ENCODE measurements around the gene XRCC6.

Gene XRCC6

DNA sequence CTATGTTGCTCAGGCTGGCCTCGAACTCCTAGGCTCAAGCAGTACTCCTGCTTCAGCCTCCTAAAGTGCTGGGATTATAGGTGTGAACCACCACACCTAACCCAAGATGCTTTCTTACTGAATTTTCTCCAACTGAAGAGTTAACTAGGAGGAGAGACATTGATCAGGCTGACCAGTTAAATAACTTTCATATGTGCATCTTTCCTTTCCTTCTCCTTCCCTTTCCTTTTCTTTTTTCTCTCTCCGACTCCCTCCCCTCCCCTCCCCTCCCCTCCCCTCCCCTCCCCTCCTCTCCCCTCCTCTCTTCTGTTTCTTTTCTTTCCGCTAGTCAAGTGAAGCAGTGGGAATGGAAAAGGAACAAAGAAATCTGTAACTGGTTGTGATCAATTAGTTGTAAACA, 26.7 kb downstream of the XRCC6 start:
- TF ChIP-seq YY1 (IDR thresholded peaks at IDR 0.05; ENCODE audit: low read depth) (no peak), FOXM1 (IDR thresholded peaks at IDR 0.05; ENCODE audit: borderline replicate concordance, low read depth) (no peak), CEBPB (IDR thresholded peaks at IDR 0.05) (no peak), EGR1 (IDR thresholded peaks at IDR 0.05) (no peak), TAF1 (IDR thresholded peaks at IDR 0.05; ENCODE audit: low read depth) (no peak), EP300 (IDR thresholded peaks at IDR 0.05; ENCODE audit: borderline replicate concordance) (no peak), TEAD4 (IDR thresholded peaks at IDR 0.05) (no peak), NFIC (IDR thresholded peaks at IDR 0.05) (no peak), ZBTB7A (IDR thresholded peaks at IDR 0.05; ENCODE audit: low read depth) (no peak), RAD21 (IDR thresholded peaks at IDR 0.05; ENCODE audit: low read depth) (no peak), TCF12 (IDR thresholded peaks at IDR 0.05; ENCODE audit: low read depth) (no peak), CREB1 (IDR thresholded peaks at IDR 0.05; ENCODE audit: low read depth) (no peak)
- TF ChIP-seq, protein P1, sequence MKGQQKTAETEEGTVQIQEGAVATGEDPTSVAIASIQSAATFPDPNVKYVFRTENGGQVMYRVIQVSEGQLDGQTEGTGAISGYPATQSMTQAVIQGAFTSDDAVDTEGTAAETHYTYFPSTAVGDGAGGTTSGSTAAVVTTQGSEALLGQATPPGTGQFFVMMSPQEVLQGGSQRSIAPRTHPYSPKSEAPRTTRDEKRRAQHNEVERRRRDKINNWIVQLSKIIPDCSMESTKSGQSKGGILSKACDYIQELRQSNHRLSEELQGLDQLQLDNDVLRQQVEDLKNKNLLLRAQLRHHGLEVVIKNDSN (IDR thresholded peaks at IDR 0.05) = no peak
- TF ChIP-seq, protein P2, sequence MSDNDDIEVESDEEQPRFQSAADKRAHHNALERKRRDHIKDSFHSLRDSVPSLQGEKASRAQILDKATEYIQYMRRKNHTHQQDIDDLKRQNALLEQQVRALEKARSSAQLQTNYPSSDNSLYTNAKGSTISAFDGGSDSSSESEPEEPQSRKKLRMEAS (IDR thresholded peaks at IDR 0.05) = no peak
- TF ChIP-seq, protein P3, sequence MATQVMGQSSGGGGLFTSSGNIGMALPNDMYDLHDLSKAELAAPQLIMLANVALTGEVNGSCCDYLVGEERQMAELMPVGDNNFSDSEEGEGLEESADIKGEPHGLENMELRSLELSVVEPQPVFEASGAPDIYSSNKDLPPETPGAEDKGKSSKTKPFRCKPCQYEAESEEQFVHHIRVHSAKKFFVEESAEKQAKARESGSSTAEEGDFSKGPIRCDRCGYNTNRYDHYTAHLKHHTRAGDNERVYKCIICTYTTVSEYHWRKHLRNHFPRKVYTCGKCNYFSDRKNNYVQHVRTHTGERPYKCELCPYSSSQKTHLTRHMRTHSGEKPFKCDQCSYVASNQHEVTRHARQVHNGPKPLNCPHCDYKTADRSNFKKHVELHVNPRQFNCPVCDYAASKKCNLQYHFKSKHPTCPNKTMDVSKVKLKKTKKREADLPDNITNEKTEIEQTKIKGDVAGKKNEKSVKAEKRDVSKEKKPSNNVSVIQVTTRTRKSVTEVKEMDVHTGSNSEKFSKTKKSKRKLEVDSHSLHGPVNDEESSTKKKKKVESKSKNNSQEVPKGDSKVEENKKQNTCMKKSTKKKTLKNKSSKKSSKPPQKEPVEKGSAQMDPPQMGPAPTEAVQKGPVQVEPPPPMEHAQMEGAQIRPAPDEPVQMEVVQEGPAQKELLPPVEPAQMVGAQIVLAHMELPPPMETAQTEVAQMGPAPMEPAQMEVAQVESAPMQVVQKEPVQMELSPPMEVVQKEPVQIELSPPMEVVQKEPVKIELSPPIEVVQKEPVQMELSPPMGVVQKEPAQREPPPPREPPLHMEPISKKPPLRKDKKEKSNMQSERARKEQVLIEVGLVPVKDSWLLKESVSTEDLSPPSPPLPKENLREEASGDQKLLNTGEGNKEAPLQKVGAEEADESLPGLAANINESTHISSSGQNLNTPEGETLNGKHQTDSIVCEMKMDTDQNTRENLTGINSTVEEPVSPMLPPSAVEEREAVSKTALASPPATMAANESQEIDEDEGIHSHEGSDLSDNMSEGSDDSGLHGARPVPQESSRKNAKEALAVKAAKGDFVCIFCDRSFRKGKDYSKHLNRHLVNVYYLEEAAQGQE (IDR thresholded peaks at IDR 0.05; ENCODE audit: low read depth) = no peak

DNA sequence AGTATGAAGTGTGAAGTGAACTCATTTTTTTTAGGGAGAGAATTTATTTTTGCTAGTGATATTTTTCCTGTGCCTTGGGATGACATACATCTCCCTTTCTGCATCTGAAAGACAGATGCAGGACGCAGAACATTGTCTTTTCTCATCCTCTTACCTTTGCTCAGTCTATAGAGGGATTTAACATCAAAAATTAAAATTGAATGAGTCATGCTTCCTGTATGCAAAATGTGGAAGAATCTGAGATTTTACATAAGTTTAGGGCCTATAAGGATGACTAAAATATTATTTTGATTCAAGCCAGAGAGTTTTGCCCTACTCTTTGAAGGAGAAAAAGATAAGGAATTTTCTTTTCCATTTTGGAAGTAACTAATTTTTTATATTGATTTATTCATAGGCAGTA, 27.3 kb downstream of the XRCC6 start:
- no peak for TF ChIP-seq ZBTB7A (IDR thresholded peaks at IDR 0.05; ENCODE audit: low read depth)
- no peak for TF ChIP-seq EGR1 (IDR thresholded peaks at IDR 0.05)
- TF ChIP-seq, protein P2 (IDR thresholded peaks at IDR 0.05) = no peak
- no peak for TF ChIP-seq RAD21 (IDR thresholded peaks at IDR 0.05; ENCODE audit: low read depth)
- TF ChIP-seq, protein P1 (IDR thresholded peaks at IDR 0.05) = no peak
- TF ChIP-seq, protein P3 (IDR thresholded peaks at IDR 0.05; ENCODE audit: low read depth) = no peak

DNA sequence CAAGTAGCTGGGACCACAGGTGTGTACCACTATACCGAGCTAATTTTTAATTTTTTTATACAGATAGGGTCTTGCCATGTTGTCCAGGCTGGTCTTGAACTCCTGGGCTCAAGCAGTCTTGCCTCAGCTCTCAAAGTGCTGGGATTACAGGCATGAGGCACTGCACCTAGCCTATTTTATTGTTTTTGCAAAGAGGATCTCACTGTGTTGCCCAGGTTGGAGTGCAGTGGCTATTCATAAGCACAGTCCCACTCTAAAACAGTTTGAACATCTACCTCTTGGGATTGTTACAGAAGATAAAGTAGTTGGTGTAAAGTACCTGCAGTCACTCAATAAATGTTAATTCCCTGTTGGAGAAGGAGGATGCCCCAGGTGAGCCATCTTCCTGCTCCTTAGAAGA, 29.1 kb downstream of the XRCC6 start:
- TF ChIP-seq, protein P2 (IDR thresholded peaks at IDR 0.05) = no peak
- no peak for TF ChIP-seq CEBPB (IDR thresholded peaks at IDR 0.05)
- TF ChIP-seq, protein P1 (IDR thresholded peaks at IDR 0.05) = no peak
- no peak for TF ChIP-seq ZBTB7A (IDR thresholded peaks at IDR 0.05; ENCODE audit: low read depth)
- TF ChIP-seq CREB1 (IDR thresholded peaks at IDR 0.05; ENCODE audit: low read depth) = no peak
- TF ChIP-seq RAD21 (IDR thresholded peaks at IDR 0.05; ENCODE audit: low read depth) = no peak
- TF ChIP-seq, protein P3 (IDR thresholded peaks at IDR 0.05; ENCODE audit: low read depth) = no peak
- TF ChIP-seq TCF12 (IDR thresholded peaks at IDR 0.05; ENCODE audit: low read depth) = no peak
- no peak for TF ChIP-seq TEAD4 (IDR thresholded peaks at IDR 0.05)
- no peak for TF ChIP-seq EGR1 (IDR thresholded peaks at IDR 0.05)
- TF ChIP-seq EP300 (IDR thresholded peaks at IDR 0.05; ENCODE audit: borderline replicate concordance) = no peak

DNA sequence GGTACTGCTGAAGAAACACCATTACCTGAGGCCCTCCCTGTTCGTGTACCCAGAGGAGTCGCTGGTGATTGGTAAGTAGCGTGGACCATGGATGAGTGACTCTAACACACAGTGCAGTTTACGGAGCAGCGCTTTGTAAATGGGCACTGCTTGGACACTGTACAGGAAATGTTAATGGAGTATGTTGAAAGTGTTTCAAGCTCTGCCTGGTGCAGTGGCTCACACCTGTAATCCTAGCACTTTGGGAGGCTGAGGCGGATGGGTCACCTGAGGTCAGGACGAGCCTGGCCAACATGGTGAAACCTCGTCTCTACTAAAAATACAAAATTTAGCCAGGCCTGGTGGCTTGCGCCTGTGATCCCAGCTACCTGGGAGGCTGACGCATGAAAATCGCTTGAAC, 29.7 kb downstream of the XRCC6 start:
- no peak for TF ChIP-seq TCF12 (IDR thresholded peaks at IDR 0.05; ENCODE audit: low read depth)
- TF ChIP-seq NFIC (IDR thresholded peaks at IDR 0.05) = no peak
- no peak for TF ChIP-seq CREB1 (IDR thresholded peaks at IDR 0.05; ENCODE audit: low read depth)
- TF ChIP-seq FOXM1 (IDR thresholded peaks at IDR 0.05; ENCODE audit: borderline replicate concordance, low read depth) = no peak
- TF ChIP-seq RAD21 (IDR thresholded peaks at IDR 0.05; ENCODE audit: low read depth) = no peak
- TF ChIP-seq, protein P3 (IDR thresholded peaks at IDR 0.05; ENCODE audit: low read depth) = no peak
- no peak for TF ChIP-seq TEAD4 (IDR thresholded peaks at IDR 0.05)
- TF ChIP-seq ZBTB7A (IDR thresholded peaks at IDR 0.05; ENCODE audit: low read depth) = no peak
- TF ChIP-seq, protein P2 (IDR thresholded peaks at IDR 0.05) = no peak
